ENCODE data around the gene P2RY2. TPM values are rescaled to one million over a fixed set of nuclear protein-coding genes. Genes with fewer than 3 reads are reported as not detected.

P2RY2 gene
- total RNA-seq, 3 donors from 2014 or later: not detected

GRCh38 chr11:73246303-73246702 lies 28.2 kb downstream of the P2RY2 start:
- no peaks in the 10 kb centered on the region for H3K9me3 Mint-ChIP-seq
- DNase-seq (no peak), ATAC-seq (no peak)
- no peaks in the 10 kb centered on the region for H3K4me1 Mint-ChIP-seq (ENCODE audit: low read depth)
- H3K27me3 Mint-ChIP-seq (ENCODE audit: low read depth): peaks cover 7% of the 10 kb centered on the region
- H3K36me3 Mint-ChIP-seq (ENCODE audit: insufficient read depth): no peaks in the 10 kb centered on the region
- H3K4me3 Mint-ChIP-seq: no peak overlapping the region

DNA sequence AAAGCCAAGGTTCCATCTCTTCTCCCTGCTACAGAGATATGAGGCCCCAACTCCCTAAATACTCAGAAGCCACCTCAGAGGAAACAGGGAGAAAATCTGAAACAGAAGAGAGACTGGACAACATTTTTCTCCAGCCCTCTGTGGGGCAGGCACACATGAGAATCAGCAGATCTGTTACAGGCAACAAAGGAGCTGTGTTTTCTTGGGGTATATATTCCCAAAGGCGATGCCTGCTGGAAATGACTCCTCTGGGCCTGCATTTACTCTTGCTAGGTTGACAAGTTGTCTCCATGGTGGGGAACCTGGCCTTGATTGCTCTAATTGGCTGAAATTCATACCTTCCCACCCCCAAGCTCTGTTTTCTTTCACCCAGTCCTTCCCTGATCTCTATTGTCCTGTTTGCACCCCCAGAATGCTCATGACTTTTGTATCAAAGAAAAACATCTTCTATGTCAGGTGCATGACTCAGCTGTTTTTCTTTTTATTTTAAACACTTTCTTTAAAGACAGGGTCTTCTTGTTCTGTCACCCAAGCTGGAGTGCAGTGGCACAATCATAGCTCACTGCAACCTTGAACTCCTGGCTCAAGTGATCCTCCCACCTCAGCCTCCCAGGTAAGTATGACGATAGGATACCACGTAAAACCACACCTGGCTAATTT lies 30.6 kb downstream of the P2RY2 start:
- H3K9me3 Mint-ChIP-seq: no peaks in the 10 kb centered on the region
- no peaks in the 10 kb centered on the region for H3K36me3 Mint-ChIP-seq (ENCODE audit: insufficient read depth)
- H3K27me3 Mint-ChIP-seq (ENCODE audit: low read depth): no peaks in the 10 kb centered on the region
- DNase-seq: no peak
- H3K4me3 Mint-ChIP-seq: no peak overlapping the region
- no peaks in the 10 kb centered on the region for H3K4me1 Mint-ChIP-seq (ENCODE audit: low read depth)
- no peak for ATAC-seq

- H3K4me3 Mint-ChIP-seq: no peak overlapping the region
- peak in 1 of 2 donors; percentile 21 for ATAC-seq
- no peaks in the 10 kb centered on the region for H3K27me3 Mint-ChIP-seq (ENCODE audit: low read depth)
- DNase-seq: no peak
- H3K36me3 Mint-ChIP-seq (ENCODE audit: insufficient read depth): no peaks in the 10 kb centered on the region
- no peaks in the 10 kb centered on the region for H3K9me3 Mint-ChIP-seq
- H3K4me1 Mint-ChIP-seq (ENCODE audit: low read depth): no peaks in the 10 kb centered on the region
Measured at GRCh38 chr11:73249304-73249703, 31.2 kb downstream of the P2RY2 start.

DNA sequence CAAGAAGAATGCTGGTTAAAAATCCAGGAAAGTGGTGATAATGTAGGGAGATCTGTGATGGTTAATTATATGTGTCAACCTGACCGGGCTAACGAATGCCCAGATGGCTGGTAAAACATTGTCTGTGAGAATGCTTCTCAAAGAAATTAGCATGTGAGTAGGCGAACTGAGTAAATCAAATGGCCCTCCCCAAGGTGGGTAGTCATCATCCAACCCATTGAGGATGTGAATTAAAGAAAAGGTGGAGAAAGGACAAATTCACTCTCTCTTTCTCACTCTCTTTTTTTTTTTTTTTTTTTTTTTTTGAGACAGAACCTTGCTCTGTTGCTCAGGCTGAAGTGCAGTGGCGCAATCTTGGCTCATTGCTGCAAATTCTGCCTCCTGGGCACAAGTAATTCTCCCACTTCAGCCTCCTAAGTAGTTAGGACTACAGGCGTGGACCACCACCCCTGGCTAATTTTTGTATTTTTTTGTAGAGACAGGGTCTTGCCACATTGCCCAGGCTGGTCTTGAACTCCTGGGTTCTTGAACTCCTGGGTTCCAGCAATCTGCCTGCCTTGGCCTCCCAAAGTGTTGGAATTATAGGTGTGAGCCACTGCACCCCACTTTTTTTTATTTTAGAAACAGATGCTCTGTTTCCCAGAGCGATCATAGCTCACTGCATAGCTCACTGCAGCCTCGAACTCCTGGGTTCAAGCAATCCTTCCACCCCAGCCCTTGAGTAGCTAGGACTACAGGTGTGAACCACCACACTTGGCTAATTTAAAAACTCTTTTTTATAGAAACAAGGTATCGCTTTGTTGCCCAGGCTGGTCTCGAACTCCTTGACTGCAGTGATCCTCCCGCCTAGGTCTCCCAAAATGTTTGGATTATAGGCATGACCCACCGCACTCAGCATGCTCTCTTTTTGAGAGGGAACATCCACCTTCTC lies 32.0 kb downstream of the P2RY2 start:
- ATAC-seq: no peak
- DNase-seq: no peak
- no peak overlapping the region for H3K4me3 Mint-ChIP-seq
- H3K27me3 Mint-ChIP-seq (ENCODE audit: low read depth): no peaks in the 10 kb centered on the region
- H3K36me3 Mint-ChIP-seq (ENCODE audit: insufficient read depth): no peaks in the 10 kb centered on the region
- no peaks in the 10 kb centered on the region for H3K9me3 Mint-ChIP-seq
- H3K4me1 Mint-ChIP-seq (ENCODE audit: low read depth): no peaks in the 10 kb centered on the region

DNA sequence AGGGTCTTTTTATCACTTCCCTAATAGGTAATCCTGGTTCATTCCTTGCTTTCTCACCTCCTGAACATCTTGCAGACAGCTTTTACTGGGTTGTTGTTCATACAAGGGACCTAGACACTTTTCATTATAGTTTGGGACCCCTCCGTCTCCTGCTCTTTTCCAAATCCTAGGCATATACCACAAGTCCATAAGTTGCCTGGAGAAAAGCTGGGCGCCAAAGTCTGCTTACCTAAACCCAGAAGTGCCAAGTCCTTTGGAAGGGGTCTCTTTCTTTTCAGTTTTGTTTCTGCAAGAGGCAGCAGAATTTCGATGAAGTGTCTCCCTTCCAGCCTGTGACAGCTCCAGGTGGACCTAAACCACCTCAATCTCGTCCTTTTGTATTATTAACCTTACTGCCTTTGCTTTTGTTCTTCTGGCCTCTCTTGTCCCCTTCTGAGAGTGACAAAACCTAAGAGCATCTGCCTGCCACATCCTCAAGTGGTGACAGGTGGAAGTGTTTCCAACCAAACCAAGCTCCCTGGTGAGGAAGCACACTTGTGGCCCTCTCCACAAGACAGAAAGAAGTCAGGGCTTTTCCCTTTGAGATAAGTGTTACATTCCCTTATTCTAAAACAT lies 34.6 kb downstream of the P2RY2 start:
- no peaks in the 10 kb centered on the region for H3K9me3 Mint-ChIP-seq
- H3K4me1 Mint-ChIP-seq (ENCODE audit: low read depth): no peaks in the 10 kb centered on the region
- no peak for DNase-seq
- H3K36me3 Mint-ChIP-seq (ENCODE audit: insufficient read depth): no peaks in the 10 kb centered on the region
- peak in 1 of 2 donors; percentile 18 for ATAC-seq
- H3K4me3 Mint-ChIP-seq: no peak overlapping the region
- no peaks in the 10 kb centered on the region for H3K27me3 Mint-ChIP-seq (ENCODE audit: low read depth)

GRCh38 chr11:73257342-73258103 lies 39.4 kb downstream of the P2RY2 start:
- DNase-seq (no peak), ATAC-seq (no peak)
- Mint-ChIP-seq H3K4me1 (ENCODE audit: low read depth) (no peaks in the 10 kb centered on the region), H3K36me3 (ENCODE audit: insufficient read depth) (no peaks in the 10 kb centered on the region), H3K9me3 (no peaks in the 10 kb centered on the region), H3K27me3 (ENCODE audit: low read depth) (peaks cover 4% of the 10 kb centered on the region), H3K4me3 (no peak overlapping the region)

DNA sequence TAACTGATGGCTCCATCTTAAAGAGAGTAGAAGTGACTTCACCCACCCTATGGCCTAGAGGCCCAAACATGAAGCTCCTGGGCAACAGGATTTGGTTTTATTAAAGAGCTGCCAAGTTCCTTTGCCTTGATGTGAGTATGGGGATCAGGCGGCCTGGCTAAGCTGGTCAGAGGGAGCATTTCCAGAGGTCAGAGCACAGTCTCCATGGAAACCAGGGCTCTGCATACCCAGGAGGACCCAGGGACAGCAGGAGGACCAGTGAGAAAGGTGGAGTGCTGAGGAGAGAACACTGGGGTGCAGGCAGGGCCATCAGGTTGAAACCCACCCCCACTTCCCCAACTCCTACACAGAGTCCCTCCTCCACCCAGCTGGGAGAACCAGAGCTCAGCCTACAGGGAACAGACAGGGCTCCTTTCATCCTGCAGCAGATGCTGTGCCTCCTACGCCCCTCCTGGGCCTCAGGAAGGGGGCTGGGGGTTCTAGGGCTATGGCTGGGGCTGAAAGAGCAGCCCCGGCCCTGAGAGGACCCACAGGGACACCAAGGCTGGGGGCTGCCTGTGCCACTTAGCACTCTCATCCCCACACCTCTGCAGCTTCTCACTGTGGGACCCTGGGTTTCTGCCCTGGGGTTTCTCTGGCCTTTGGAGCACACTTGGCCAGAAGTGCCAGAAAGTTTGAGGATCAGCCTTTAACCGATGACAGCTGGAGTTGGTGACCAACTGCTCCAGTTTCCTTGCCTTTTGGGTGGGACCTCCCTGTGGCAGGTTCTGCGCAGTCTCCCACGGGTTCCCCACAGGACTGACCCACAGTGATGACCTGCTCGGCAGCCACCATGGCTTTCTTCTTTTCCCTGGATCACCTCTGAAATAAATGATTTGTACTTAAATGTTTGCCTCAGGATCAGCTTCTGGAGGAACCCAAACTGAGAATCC lies 40.3 kb downstream of the P2RY2 start:
- ATAC-seq (no peak), DNase-seq (no peak)
- H3K36me3 Mint-ChIP-seq (ENCODE audit: insufficient read depth): no peaks in the 10 kb centered on the region
- H3K9me3 Mint-ChIP-seq: no peaks in the 10 kb centered on the region
- H3K27me3 Mint-ChIP-seq (ENCODE audit: low read depth): peaks cover 8% of the 10 kb centered on the region
- no peak overlapping the region for H3K4me3 Mint-ChIP-seq
- no peaks in the 10 kb centered on the region for H3K4me1 Mint-ChIP-seq (ENCODE audit: low read depth)

DNA sequence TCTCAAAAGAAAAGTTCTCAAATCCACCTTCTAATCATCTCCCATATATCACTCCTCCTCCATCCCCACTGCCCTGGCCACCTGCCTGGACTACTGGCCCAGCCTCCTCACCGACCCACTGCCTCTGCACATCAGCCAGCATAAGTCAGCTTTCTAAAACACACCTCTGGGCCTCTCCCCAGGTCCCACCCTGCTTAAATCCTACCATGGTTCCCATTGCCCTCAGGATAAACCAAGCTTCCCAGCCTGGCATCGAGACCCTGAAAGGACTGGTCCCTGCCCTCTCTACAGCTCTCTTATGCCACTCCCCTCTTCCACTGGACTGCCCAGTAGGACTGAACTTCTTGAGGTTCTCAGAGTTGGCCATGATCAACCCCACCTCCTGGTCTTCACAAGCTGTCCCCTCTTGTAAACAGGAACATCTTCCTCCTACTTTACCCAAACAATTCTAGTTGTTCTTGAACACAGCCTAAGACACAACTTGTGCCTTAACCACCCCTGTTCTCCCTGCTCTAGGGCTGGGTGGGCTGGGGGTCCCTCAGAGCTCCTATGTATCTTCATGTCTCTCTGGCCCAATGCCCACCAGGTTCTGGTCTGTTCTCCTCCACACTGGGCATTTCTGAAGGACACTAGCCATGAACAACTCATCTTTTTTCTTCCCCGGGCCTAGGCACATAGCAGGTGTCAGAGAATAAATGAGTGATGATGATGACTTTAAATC lies 41.5 kb downstream of the P2RY2 start:
- H3K4me3 Mint-ChIP-seq: no peak overlapping the region
- no peaks in the 10 kb centered on the region for H3K9me3 Mint-ChIP-seq
- ATAC-seq (no peak), DNase-seq (no peak)
- no peaks in the 10 kb centered on the region for H3K4me1 Mint-ChIP-seq (ENCODE audit: low read depth)
- H3K27me3 Mint-ChIP-seq (ENCODE audit: low read depth): peaks cover 15% of the 10 kb centered on the region
- H3K36me3 Mint-ChIP-seq (ENCODE audit: insufficient read depth): no peaks in the 10 kb centered on the region

- DNase-seq: no peak
- Mint-ChIP-seq H3K27me3 (ENCODE audit: low read depth) (peaks cover 20% of the 10 kb centered on the region), H3K4me1 (ENCODE audit: low read depth) (no peaks in the 10 kb centered on the region), H3K36me3 (ENCODE audit: insufficient read depth) (no peaks in the 10 kb centered on the region), H3K4me3 (no peak overlapping the region), H3K9me3 (no peaks in the 10 kb centered on the region)
- no peak for ATAC-seq
Measured at GRCh38 chr11:73260127-73260457, 42.0 kb downstream of the P2RY2 start.

GRCh38 chr11:73262851-73263495 lies 44.9 kb downstream of the P2RY2 start:
- H3K36me3 Mint-ChIP-seq (ENCODE audit: insufficient read depth): no peaks in the 10 kb centered on the region
- no peak overlapping the region for H3K4me3 Mint-ChIP-seq
- H3K4me1 Mint-ChIP-seq (ENCODE audit: low read depth): no peaks in the 10 kb centered on the region
- no peak for DNase-seq
- ATAC-seq: no peak
- no peaks in the 10 kb centered on the region for H3K9me3 Mint-ChIP-seq
- H3K27me3 Mint-ChIP-seq (ENCODE audit: low read depth): peaks cover 23% of the 10 kb centered on the region

GRCh38 chr11:73263640-73264039 lies 45.6 kb downstream of the P2RY2 start:
- no peaks in the 10 kb centered on the region for H3K4me1 Mint-ChIP-seq (ENCODE audit: low read depth)
- no peaks in the 10 kb centered on the region for H3K9me3 Mint-ChIP-seq
- H3K36me3 Mint-ChIP-seq (ENCODE audit: insufficient read depth): no peaks in the 10 kb centered on the region
- peaks cover 23% of the 10 kb centered on the region for H3K27me3 Mint-ChIP-seq (ENCODE audit: low read depth)
- ATAC-seq: no peak
- no peak for DNase-seq
- no peak overlapping the region for H3K4me3 Mint-ChIP-seq

GRCh38 chr11:73265278-73265810 lies 47.3 kb downstream of the P2RY2 start:
- ATAC-seq (no peak), DNase-seq (no peak)
- no peak overlapping the region for H3K4me3 Mint-ChIP-seq
- H3K36me3 Mint-ChIP-seq (ENCODE audit: insufficient read depth): no peaks in the 10 kb centered on the region
- no peaks in the 10 kb centered on the region for H3K4me1 Mint-ChIP-seq (ENCODE audit: low read depth)
- H3K27me3 Mint-ChIP-seq (ENCODE audit: low read depth): peaks cover 23% of the 10 kb centered on the region
- H3K9me3 Mint-ChIP-seq: no peaks in the 10 kb centered on the region

Measured in activated T-cell treated with anti-CD3 and anti-CD28 coated beads, Interleukin-2, amount 50 U/mL, for 4 hours (primary cell).